ENCODE data around the gene ZNF682. TPM values are rescaled to one million over a fixed set of nuclear protein-coding genes. Genes with fewer than 3 reads are reported as not detected.
"Not testable (repeated sequence)": the region's sequence is repeated elsewhere in the genome, so short reads cannot be mapped to it uniquely, and the experiment has no call there.

ZNF682 gene
- total and polyA plus RNA-seq, 2 of the 4 experiments (the other 2 are of a cell fraction), result 1.7 to 4.8 TPM

DNA sequence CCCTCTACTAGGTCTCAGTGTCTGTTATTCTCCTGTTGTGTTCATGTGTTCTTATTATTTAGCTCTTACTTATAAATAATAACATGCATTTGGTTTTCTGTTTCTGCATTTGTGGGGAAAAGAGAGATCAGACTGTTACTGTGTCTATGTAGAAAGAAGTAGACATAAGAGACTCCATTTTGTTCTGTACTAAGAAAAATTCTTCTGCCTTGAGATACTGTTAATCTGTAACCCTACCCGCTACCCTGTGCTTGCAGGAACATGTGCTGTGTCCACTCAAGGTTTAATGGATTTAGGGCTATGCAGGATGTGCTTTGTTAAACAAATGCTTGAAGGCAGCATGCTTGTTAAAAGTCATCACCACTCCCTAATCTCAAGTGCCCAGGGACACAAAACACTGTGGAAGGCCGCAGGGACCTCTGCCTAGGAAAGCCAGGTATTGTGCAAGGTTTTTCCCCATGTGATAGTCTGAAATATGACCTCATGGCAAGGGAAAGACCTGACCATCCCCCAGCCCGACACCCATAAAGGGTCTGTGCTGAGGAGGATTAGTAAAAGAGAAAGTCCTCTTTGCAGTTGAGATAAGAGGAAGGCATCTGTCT lies 43.0 kb upstream of the ZNF682 start:
- ATAC-seq (ENCODE audit: low read depth); H3K36me3 ChIP-seq (ENCODE audit: control insufficient read depth, insufficient read depth, low read length); H3K56ac ChIP-seq (ENCODE audit: extremely low read depth, insufficient read depth, low read length); H3K9me3 ChIP-seq (ENCODE audit: control insufficient read depth, insufficient read depth, low read length); DNase-seq; POLR2A ChIA-PET (ENCODE audit: unreplicated experiment); H4K5ac ChIP-seq (ENCODE audit: low read depth, low read length); H4K20me1 ChIP-seq (ENCODE audit: insufficient read depth, low read length); in situ Hi-C loops (cut with MboI; ENCODE audit: low sequenced_read_pairs); H4K91ac ChIP-seq (ENCODE audit: insufficient read depth, low read depth, low read length); H3K4me1 ChIP-seq (ENCODE audit: control insufficient read depth, insufficient read depth, low read length); intact Hi-C loops (cut with micrococcal nuclease); H2BK5ac ChIP-seq (ENCODE audit: low read depth, low read length, poor library complexity, severe bottlenecking); dilution Hi-C loops (cut with HindIII; ENCODE audit: low sequenced_read_pairs, unreplicated experiment); CTCF ChIA-PET; H2AK9ac ChIP-seq (replicated peaks; ENCODE audit: low read depth, low read length, poor library complexity); H3K27me3 ChIP-seq (ENCODE audit: control insufficient read depth, insufficient read depth, low read length); H2AFZ ChIP-seq (replicated peaks; ENCODE audit: low read length, poor library complexity); H3K4me2 ChIP-seq (ENCODE audit: low read depth, low read length); H2BK20ac ChIP-seq (ENCODE audit: low read depth, low read length); H4K8ac ChIP-seq (ENCODE audit: low read depth in 2 of 2, low read length in 2 of 2); H3K79me1 ChIP-seq (ENCODE audit: low read depth in 1 of 2, low read length in 2 of 2); H3K4ac ChIP-seq (ENCODE audit: low read depth, low read length); H3K4me3 ChIP-seq (ENCODE audit: insufficient read depth, low read depth, low read length); H3K23ac ChIP-seq (ENCODE audit: low read depth, low read length); H2BK120ac ChIP-seq (ENCODE audit: low read depth, low read length); H3K9me1 ChIP-seq (ENCODE audit: insufficient read depth, low read length); H3K18ac ChIP-seq (ENCODE audit: low read depth, low read length); H2BK15ac ChIP-seq (ENCODE audit: low read depth, low read length); H3K14ac ChIP-seq (replicated peaks; ENCODE audit: low read depth, low read length); BruUV-seq (replicated peaks); H3K9ac ChIP-seq (ENCODE audit: low read depth, low read length); H3K27ac ChIP-seq (ENCODE audit: insufficient read depth, low read length); H2AK5ac ChIP-seq (ENCODE audit: low read depth, low read length): not testable (repeated sequence)
- no CpG with 5 or more reads among the region's 3 CpGs for WGBS, 2 experiments (ENCODE audit: extremely low coverage in 2 of 2, insufficient read length in 1 of 2)
